Esophagus squamous epithelium (tissue), 5 donors: ENCODE data around the gene JMJD6. TPM values are rescaled to one million over a fixed set of nuclear protein-coding genes. Genes with fewer than 3 reads are reported as not detected.

Experiments
- DNase-seq: peaks from one replicate; lab custom pipeline; 2025; lab: John Stamatoyannopoulos, UW
- H3K27ac ChIP-seq, 4 donors: fragments of 200-600 bp; sonication (generic); one replicate each; pipeline ENCODE4 v1.5.1; 2016 to 2019; ENCODE audit warnings: mild to moderate bottlenecking in 1 of 4
- H3K27me3 ChIP-seq, 4 donors: fragments of 200-600 bp; sonication (generic); 1 replicate in 3 of 4; 2 replicates in 1 of 4; pipeline versions ENCODE4 v1.5.1 to v1.6.0; 2017 to 2021; ENCODE audit warnings: antibody characterized with exemption in 1 of 4
- H3K36me3 ChIP-seq, 3 donors: fragments of 200-600 bp; sonication (generic); one replicate each; pipeline ENCODE4 v1.5.1; 2016 to 2019
- H3K4me1 ChIP-seq, 3 donors: fragments of 200-600 bp; sonication (generic); one replicate each; pipeline ENCODE4 v1.5.1; 2017 to 2019
- H3K4me3 ChIP-seq, 4 donors: fragments of 200-600 bp; sonication (generic); 1 replicate in 3 of 4; 2 replicates in 1 of 4; pipeline ENCODE4 v1.5.1; 2016 to 2019; ENCODE audit warnings: mild to moderate bottlenecking in 2 of 4, moderate library complexity in 1 of 4
- H3K9me3 ChIP-seq, 3 donors: fragments of 200-600 bp; sonication (generic); one replicate each; pipeline ENCODE4 v1.5.1; 2016 to 2019
- CTCF ChIP-seq, 6 experiments: fragments of 450-650 bp in 4 of 6; fragments of 200-600 bp in 2 of 6; sonication (generic) in 2 of 6; IDR thresholded peaks; one replicate each; pipeline ENCODE4 v1.5.1; 2016 to 2019; ENCODE audit warnings: antibody characterized with exemption in 6 of 6, mild to moderate bottlenecking in 4 of 6, moderate library complexity in 4 of 6
- POLR2A ChIP-seq, 4 donors: fragments of 450-650 bp; IDR thresholded peaks; one replicate each; pipeline ENCODE4 v1.6.1; 2017; ENCODE audit warnings: antibody characterized with exemption in 4 of 4, mild to moderate bottlenecking in 4 of 4, moderate library complexity in 3 of 4
- WGBS, 2 donors: methylation state at CpG; one replicate each; pipeline ENCODE4 v1.1.5; 2018; 5-methylcytosine and 5-hydroxymethylcytosine counted together
- intact Hi-C: fragments of 100-400 bp; cut with DNase I; formaldehyde crosslinking; loops from one replicate; pipeline ENCODE4 v1.15.0; 2022
- total RNA-seq, 4 donors: library from RNA; depleted of rRNA; stranded (reverse); fragments of >200 nt; gene quantifications; one replicate each; pipeline ENCODE4 v1.1.0, GENCODE V29; 2016
- donor health status: DM: yes; HTN: yes; CAD: no.

The JMJD6 gene
- total RNA-seq, 4 donors from 2014 or later: 13.0 to 17.2 (median 16.7) TPM

GRCh38 chr17:76706817-76707216 is 19.6 kb downstream of the JMJD6 start:
- Histone ChIP-seq H3K27ac (peak overlapping the region in 2 of 4 donors; percentile 91 to 93), H3K36me3 (no peaks in the 10 kb centered on the region), H3K4me3 (no peak overlapping the region), H3K9me3 (no peaks in the 10 kb centered on the region), H3K4me1 (peaks cover 29 to 65% (median 38%) of the 10 kb centered on the region in 3 donors), H3K27me3 (no peaks in the 10 kb centered on the region)
- TF ChIP-seq POLR2A (IDR thresholded peaks at IDR 0.05): no peak
- TF ChIP-seq CTCF (IDR thresholded peaks at IDR 0.05): no peak
- intact Hi-C loops: no loop called here
- 79 to 86% methylated on average over 3 of the region's 3 CpGs for WGBS, 2 donors
- no peak for DNase-seq

- Histone ChIP-seq H3K36me3 (no peaks in the 10 kb centered on the region), H3K4me1 (peaks cover 34 to 70% (median 49%) of the 10 kb centered on the region in 3 donors), H3K4me3 (no peak overlapping the region), H3K27ac (peak overlapping the region in 1 of 4 donors; percentile 46), H3K9me3 (no peaks in the 10 kb centered on the region), H3K27me3 (no peaks in the 10 kb centered on the region)
- TF ChIP-seq POLR2A (IDR thresholded peaks at IDR 0.05) (no peak), CTCF (IDR thresholded peaks at IDR 0.05) (no peak)
- 63 to 74% methylated on average over 4 of the region's 4 CpGs for WGBS, 2 donors
- DNase-seq: no peak
- intact Hi-C loops: no loop called here
These were observed 21.6 kb downstream of the JMJD6 start for GRCh38 chr17:76704805-76705204.

GRCh38 chr17:76702941-76703637 is 23.3 kb downstream of the JMJD6 start:
- peak overlapping the region in 3 of 4 donors; percentile 34 to 88 (median 86) for H3K27ac ChIP-seq
- no peak overlapping the region for H3K4me3 ChIP-seq
- 80 to 90% methylated on average over 7 to 8 of the region's 10 CpGs for WGBS, 2 donors
- no peaks in the 10 kb centered on the region for H3K9me3 ChIP-seq
- no peaks in the 10 kb centered on the region for H3K27me3 ChIP-seq
- DNase-seq: no peak
- intact Hi-C loops: no loop called here
- peaks cover 26 to 70% (median 52%) of the 10 kb centered on the region in 3 donors for H3K4me1 ChIP-seq
- no peak for TF ChIP-seq CTCF (IDR thresholded peaks at IDR 0.05)
- no peak for TF ChIP-seq POLR2A (IDR thresholded peaks at IDR 0.05)
- H3K36me3 ChIP-seq: no peaks in the 10 kb centered on the region

GRCh38 chr17:76702076-76702475 is 24.3 kb downstream of the JMJD6 start:
- 21 to 59% methylated on average over 2 of the region's 2 CpGs for WGBS, 2 donors
- Histone ChIP-seq H3K27me3 (no peaks in the 10 kb centered on the region), H3K36me3 (no peaks in the 10 kb centered on the region), H3K27ac (peak overlapping the region in 3 of 4 donors; percentile 86 to 93 (median 88)), H3K9me3 (no peaks in the 10 kb centered on the region), H3K4me1 (peaks cover 31 to 70% (median 56%) of the 10 kb centered on the region in 3 donors), H3K4me3 (no peak overlapping the region)
- intact Hi-C loops: no loop called here
- DNase-seq: no peak
- TF ChIP-seq POLR2A (IDR thresholded peaks at IDR 0.05): no peak
- TF ChIP-seq CTCF (IDR thresholded peaks at IDR 0.05): no peak

- Histone ChIP-seq H3K4me1 (peaks cover 35 to 74% (median 62%) of the 10 kb centered on the region in 3 donors), H3K27me3 (no peaks in the 10 kb centered on the region), H3K36me3 (no peaks in the 10 kb centered on the region), H3K9me3 (no peaks in the 10 kb centered on the region), H3K27ac (peak overlapping the region; percentile 67 to 93 (median 87)), H3K4me3 (peak overlapping the region in 2 of 4 donors; percentile 26 to 55)
- DNase-seq: no peak
- WGBS, 2 donors: 55 to 57% methylated on average over 5 to 10 of the region's 11 CpGs
- intact Hi-C loops: no loop called here
- no peak for TF ChIP-seq POLR2A (IDR thresholded peaks at IDR 0.05)
- no peak for TF ChIP-seq CTCF (IDR thresholded peaks at IDR 0.05)
These were observed 24.9 kb downstream of the JMJD6 start for GRCh38 chr17:76701471-76701967.
